Heart right ventricle (tissue), 16 donors: ENCODE data around the gene NRIP1. TPM values are rescaled to one million over a fixed set of nuclear protein-coding genes. Genes with fewer than 3 reads are reported as not detected.
A peak's percentile ranks its signal among the peaks of the same experiment; 100 is the strongest.

Experiments used
- ATAC-seq, 8 donors: fragments of 200-7000 bp; cut with Tn5 transposase; one replicate each; pipeline ENCODE4 v1.9.1; 2020; ENCODE audit warnings: mild to moderate bottlenecking in 8 of 8, moderate library complexity in 8 of 8, moderate number of reproducible peaks in 1 of 8
- DNase-seq, 2 donors: peaks; one replicate each; pipeline ENCODE4 v3.0.0-alpha.2; 2020
- H3K27ac ChIP-seq, 10 donors: fragments of 200-600 bp; sonication (generic) in 2 of 10; one replicate each; pipeline versions ENCODE4 v1.5.0 to v1.8.0; 2020 to 2022; ENCODE audit warnings: mild to moderate bottlenecking in 3 of 10
- H3K27me3 ChIP-seq, 7 donors: fragments of 200-600 bp; one replicate each; pipeline ENCODE4 v1.8.0; 2021 to 2022; ENCODE audit warnings: mild to moderate bottlenecking in 2 of 7
- H3K36me3 ChIP-seq, 9 donors: fragments of 200-600 bp; sonication (generic) in 1 of 9; one replicate each; pipeline versions ENCODE4 v1.5.0 to v1.8.0; 2020 to 2022; ENCODE audit warnings: mild to moderate bottlenecking in 2 of 9
- H3K4me1 ChIP-seq, 9 donors: fragments of 200-600 bp; sonication (generic) in 1 of 9; one replicate each; pipeline versions ENCODE4 v1.5.0 to v1.8.0; 2020 to 2022; ENCODE audit warnings: mild to moderate bottlenecking in 4 of 9
- H3K4me3 ChIP-seq, 10 donors: fragments of 200-600 bp; sonication (generic) in 2 of 10; one replicate each; pipeline versions ENCODE4 v1.5.0 to v1.8.0; 2020 to 2022; ENCODE audit warnings: mild to moderate bottlenecking in 7 of 10, moderate library complexity in 2 of 10
- H3K9me3 ChIP-seq, 11 donors: fragments of 200-600 bp in 10 of 11; sonication (generic) in 2 of 11; one replicate each; pipeline versions ENCODE4 v1.5.0 to v1.8.0; 2013 to 2022; ENCODE audit warnings: mild to moderate bottlenecking in 2 of 11, control low read depth in 1 of 11, moderate library complexity in 1 of 11
- WGBS, 2 donors: extraction: QIAGEN DNeasy Blood & Tissue Kit; methylation state at CpG; one replicate each; pipeline ENCODE4 v1.1.7; 2013; ENCODE audit warnings: inconsistent platforms in 1 of 2; 5-methylcytosine and 5-hydroxymethylcytosine counted together
- intact Hi-C, 10 donors: fragments of 100-400 bp; cut with DNase I; formaldehyde crosslinking; loops; one replicate each; pipeline versions ENCODE4 v1.11.1 to v1.14.2; 2022
- polyA plus RNA-seq, 2 donors: library from polyadenylated mRNA; stranded (reverse); fragments of 200-250 nt; gene quantifications; one replicate each; pipeline ENCODE4 v1.2.3, GENCODE V29; 2013
- total RNA-seq, 10 donors: library from RNA; stranded (reverse); fragmentation: NEBNext Ultra II Directional in 3 of 10; extraction: Animal tissue kit (Norgen Biotek cat#: 25700) in 3 of 10; gene quantifications; one replicate each; pipeline versions ENCODE4 v1.2.1 to v1.2.4, GENCODE V29; 2021 to 2023
- TF ChIP-seq, protein P1 (sequence below), 9 donors: fragments of 200-600 bp; sonication (generic) in 2 of 9; IDR thresholded peaks; one replicate each; pipeline versions ENCODE4 v1.5.0 to v1.8.0; 2021 to 2022; ENCODE audit warnings: antibody characterized with exemption in 9 of 9, mild to moderate bottlenecking in 5 of 9, moderate library complexity in 1 of 9
- donor health status: Arrhythmogenic right ventricular cardiomyopathy.
- donor health status: ischemic (EF 13 %, LVEDD 7.1; RV severe dilation, severe dysfunction).
- donor health status: healthy with polysubstance abuse.
- donor health status: DM: no; HTN: yes; CAD: no.
- donor health status: DM: no; HTN: no; CAD: no.
- donor health status: ischemic (EF 25% LVEDD 6.9; RV normal size, moderate dysfunction).
- donor health status: ischemic (EF 25% LVEDD 5.7; RV mildly dilated, moderate dysfunction).
- donor health status: healthy.
- donor health status: DM: yes; HTN: yes; CAD: no.
- donor health status: Ischemic cardiomyopathy.
- donor health status: ischemic (EF 35%, LVEDD 5.7; RV mildly dilated, moderate dysfunction).
- donor health status: nonischemic (EF 11% LVEDD 7.7; RV severe dilation, severe dysfunction).
- donor health status: DM: yes; HTN: yes; CAD: no.
- donor health status: PGD.
- donor health status: ischemic (EF 29% LVEDD 5.4; RV normal size, mild dysfunction).
- donor health status: nonischemic (EF 23%, LVEDD 6.1; RV moderate dilation, normal function).

The NRIP1 gene
- total and polyA plus RNA-seq, 12 donors = 3.2 to 40.3 (median 17.4) TPM

DNA sequence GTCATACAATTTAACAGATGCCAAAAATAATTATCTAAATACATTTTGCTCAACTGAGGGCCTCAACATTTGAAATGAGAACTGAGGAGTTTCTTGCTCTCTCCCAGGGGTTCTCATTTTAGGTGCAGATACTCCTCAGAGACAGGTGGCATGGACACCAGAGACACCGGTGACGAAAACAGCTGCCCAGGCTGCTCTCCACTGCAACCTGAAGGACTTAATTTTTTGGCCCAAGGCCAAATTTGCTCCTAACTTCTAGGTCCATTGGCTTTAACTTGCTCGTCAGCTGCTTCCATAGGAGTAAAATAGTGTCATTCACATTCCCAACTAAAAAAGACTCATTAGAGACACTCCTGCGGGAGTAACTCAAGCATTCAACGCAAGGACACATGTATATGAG lies 87.0 kb downstream of the NRIP1 start:
- WGBS, 2 donors = 79 to 83% methylated on average over 5 of the region's 5 CpGs

DNA sequence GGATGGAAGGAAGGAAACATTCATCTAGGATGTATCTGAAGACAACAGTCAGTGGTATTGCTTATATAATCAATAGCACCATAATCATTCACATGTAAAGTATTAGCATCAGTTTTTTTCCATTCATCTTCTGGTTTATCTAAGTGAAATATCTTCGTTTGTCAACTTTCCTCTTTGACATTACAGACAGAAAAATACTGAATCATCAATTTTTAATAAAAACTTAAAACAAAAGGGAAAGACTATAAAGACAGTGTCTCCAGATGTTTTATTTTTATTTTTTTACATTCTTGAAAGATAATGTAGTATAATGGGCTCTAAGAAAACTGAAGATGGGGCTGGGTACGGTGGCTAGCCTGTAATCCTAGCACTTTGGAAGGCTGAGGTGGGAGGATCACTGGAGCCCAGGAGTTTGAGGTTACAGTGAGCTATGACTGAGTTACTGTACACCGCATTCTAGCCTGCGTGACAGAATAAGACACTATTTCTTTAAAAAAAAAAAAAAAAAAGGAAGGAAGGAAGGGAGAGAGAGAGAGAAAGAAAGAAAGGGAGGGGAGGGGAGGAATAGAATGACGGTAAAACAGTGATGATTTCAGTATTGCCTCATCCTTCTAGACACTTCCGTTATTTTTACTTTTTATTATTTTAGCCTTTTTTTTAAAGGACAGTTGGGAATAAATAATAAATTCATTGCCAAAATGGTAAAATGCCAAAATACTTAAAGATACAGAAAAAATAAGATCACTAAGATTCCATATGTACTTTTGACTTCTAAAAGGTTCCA lies 89.5 kb downstream of the NRIP1 start:
- Histone ChIP-seq H3K4me1 (peaks cover 0 to 30% (median 9%) of the 10 kb centered on the region in 9 donors), H3K27me3 (no peaks in the 10 kb centered on the region), H3K4me3 (no peak overlapping the region), H3K9me3 (no peaks in the 10 kb centered on the region), H3K36me3 (peaks cover 0 to 4% (median 0%) of the 10 kb centered on the region in 9 donors), H3K27ac (peak overlapping the region in 2 of 10 donors; percentile 0 to 39)
- DNase-seq = no peak
- ATAC-seq = peak in 2 of 8 donors; percentile 41 to 71
- intact Hi-C loops = loop anchor here in 2 of 10 donors (5.0 to 10.0 kb wide), 2 partner anchors 87 to 111 kb away; partner anchors contain the start of gene NRIP1 (in 1 of the 2)
- WGBS, 2 donors = 69 to 76% methylated on average over 6 of the region's 6 CpGs
- TF ChIP-seq, protein P1, sequence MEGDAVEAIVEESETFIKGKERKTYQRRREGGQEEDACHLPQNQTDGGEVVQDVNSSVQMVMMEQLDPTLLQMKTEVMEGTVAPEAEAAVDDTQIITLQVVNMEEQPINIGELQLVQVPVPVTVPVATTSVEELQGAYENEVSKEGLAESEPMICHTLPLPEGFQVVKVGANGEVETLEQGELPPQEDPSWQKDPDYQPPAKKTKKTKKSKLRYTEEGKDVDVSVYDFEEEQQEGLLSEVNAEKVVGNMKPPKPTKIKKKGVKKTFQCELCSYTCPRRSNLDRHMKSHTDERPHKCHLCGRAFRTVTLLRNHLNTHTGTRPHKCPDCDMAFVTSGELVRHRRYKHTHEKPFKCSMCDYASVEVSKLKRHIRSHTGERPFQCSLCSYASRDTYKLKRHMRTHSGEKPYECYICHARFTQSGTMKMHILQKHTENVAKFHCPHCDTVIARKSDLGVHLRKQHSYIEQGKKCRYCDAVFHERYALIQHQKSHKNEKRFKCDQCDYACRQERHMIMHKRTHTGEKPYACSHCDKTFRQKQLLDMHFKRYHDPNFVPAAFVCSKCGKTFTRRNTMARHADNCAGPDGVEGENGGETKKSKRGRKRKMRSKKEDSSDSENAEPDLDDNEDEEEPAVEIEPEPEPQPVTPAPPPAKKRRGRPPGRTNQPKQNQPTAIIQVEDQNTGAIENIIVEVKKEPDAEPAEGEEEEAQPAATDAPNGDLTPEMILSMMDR (IDR thresholded peaks at IDR 0.05) = no peak

More for the DNA sequence above, 87.0 kb downstream of the NRIP1 start:
- Histone ChIP-seq H3K36me3 (peaks cover 0 to 4% (median 0%) of the 10 kb centered on the region in 9 donors), H3K9me3 (no peaks in the 10 kb centered on the region), H3K4me1 (peaks cover 0 to 30% (median 9%) of the 10 kb centered on the region in 9 donors), H3K27me3 (no peaks in the 10 kb centered on the region), H3K4me3 (no peak overlapping the region), H3K27ac (no peak overlapping the region)
- DNase-seq (no peak), ATAC-seq (no peak)
- TF ChIP-seq, protein P1 (IDR thresholded peaks at IDR 0.05) = no peak
- intact Hi-C loops = loop anchor here in 2 of 10 donors (5.0 to 10.0 kb wide), 2 partner anchors 84 to 113 kb away; partner anchors contain the start of gene NRIP1 (in 1 of the 2)

DNA sequence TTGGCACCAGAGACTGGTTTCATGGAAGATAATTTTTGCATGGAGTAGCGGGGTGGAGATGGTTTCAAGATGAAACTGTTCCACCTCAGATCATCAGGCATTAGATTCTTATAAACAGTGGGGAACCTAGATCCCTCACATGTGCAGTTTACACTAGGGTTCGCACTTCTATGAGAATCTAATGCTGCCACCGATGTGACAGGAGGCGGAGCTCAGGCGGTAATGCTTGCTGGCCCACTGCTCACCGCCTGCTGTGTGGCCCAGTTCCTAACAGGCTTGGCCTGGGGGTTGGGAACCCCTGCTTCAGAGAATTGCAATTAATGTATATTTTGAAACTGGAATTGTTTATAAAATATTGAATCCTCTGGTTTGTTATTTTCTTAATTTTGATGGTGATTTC lies 92.1 kb downstream of the NRIP1 start:
- peaks cover 0 to 23% (median 4%) of the 10 kb centered on the region in 9 donors for H3K36me3 ChIP-seq
- intact Hi-C loops = loop anchor here in 1 of 10 donors (10.0 kb wide), 1 partner anchor 108 kb away; no protein-coding TSS in a partner anchor
- no peaks in the 10 kb centered on the region for H3K27me3 ChIP-seq
- no peak for ATAC-seq
- TF ChIP-seq, protein P1 (IDR thresholded peaks at IDR 0.05) = no peak
- H3K9me3 ChIP-seq = no peaks in the 10 kb centered on the region
- no peak for DNase-seq
- H3K4me3 ChIP-seq = no peak overlapping the region
- 96% methylated on average over 6 of the region's 6 CpGs for WGBS, 2 donors
- no peak overlapping the region for H3K27ac ChIP-seq
- peaks cover 0 to 14% (median 5%) of the 10 kb centered on the region in 9 donors for H3K4me1 ChIP-seq

DNA sequence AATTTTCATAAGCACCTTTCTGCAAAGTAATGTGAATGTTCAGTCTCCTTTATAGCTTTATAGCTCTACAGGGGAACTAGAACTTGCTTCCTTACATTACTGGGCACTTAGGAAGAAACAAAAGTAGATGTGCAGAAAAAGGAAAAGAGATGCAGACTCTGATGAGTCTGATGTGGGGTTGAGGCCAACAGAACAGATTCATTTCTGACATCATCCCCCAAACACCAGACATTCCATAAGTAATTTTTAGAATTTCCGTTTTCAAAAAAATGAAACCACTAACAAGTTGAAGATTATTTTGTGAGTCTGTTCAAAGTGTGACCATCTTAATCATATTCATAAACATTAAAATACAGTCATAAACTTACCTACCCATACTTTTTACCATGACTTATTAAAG lies 96.0 kb downstream of the NRIP1 start:
- intact Hi-C loops = no loop called here
- Histone ChIP-seq H3K27me3 (no peaks in the 10 kb centered on the region), H3K4me1 (no peaks in the 10 kb centered on the region), H3K4me3 (no peak overlapping the region), H3K36me3 (peaks cover 0 to 44% (median 16%) of the 10 kb centered on the region in 9 donors), H3K9me3 (no peaks in the 10 kb centered on the region), H3K27ac (no peak overlapping the region)
- WGBS, 2 donors = 69 to 81% methylated on average over 1 of the region's 1 CpG
- ATAC-seq (no peak), DNase-seq (no peak)
- TF ChIP-seq, protein P1 (IDR thresholded peaks at IDR 0.05) = no peak
